Adrenal gland (tissue), 12 donors: ENCODE results near the gene ARL5C. TPM values are rescaled to one million over a fixed set of nuclear protein-coding genes. Genes with fewer than 3 reads are reported as not detected.

Experiments
- DNase-seq, 7 donors: peaks; one replicate each; pipeline ENCODE4 v3.0.0-alpha.2; 2019 to 2020
- H3K27ac ChIP-seq, 5 donors: fragments of 200-600 bp; sonication (generic) in 4 of 5; 1 replicate in 3 of 5; 2 replicates in 2 of 5; pipeline versions ENCODE4 v1.5.1 to v1.8.0; 2016 to 2020; ENCODE audit warnings: mild to moderate bottlenecking in 1 of 5
- H3K27me3 ChIP-seq: fragments of 200-600 bp; 2 replicates; pipeline ENCODE4 v1.8.0; 2021
- H3K36me3 ChIP-seq, 2 donors: fragments of 200-600 bp; replicated peaks in 1 of 2; 1 replicate in 1 of 2; 2 replicates in 1 of 2; pipeline versions ENCODE4 v1.5.1 to v1.8.0; 2018 to 2022
- H3K4me1 ChIP-seq, 2 donors: fragments of 200-600 bp; replicated peaks in 1 of 2; 1 replicate in 1 of 2; 2 replicates in 1 of 2; pipeline versions ENCODE4 v1.5.1 to v1.8.0; 2018 to 2021
- H3K4me3 ChIP-seq, 4 donors: fragments of 200-600 bp; sonication (generic) in 3 of 4; one replicate each; pipeline ENCODE4 v1.5.1; 2016 to 2018
- H3K9me3 ChIP-seq, 3 donors: fragments of 200-600 bp; sonication (generic) in 1 of 3; replicated peaks in 1 of 3; 1 replicate in 2 of 3; 2 replicates in 1 of 3; pipeline versions ENCODE4 v1.5.1 to v1.8.0; 2016 to 2021
- CTCF ChIP-seq, 6 experiments: fragments of 450-650 bp in 4 of 6; fragments of 200-600 bp in 2 of 6; sonication (generic) in 1 of 6; IDR thresholded peaks; 1 replicate in 5 of 6; 2 replicates in 1 of 6; pipeline versions ENCODE4 v1.5.1 to v1.8.0; 2016 to 2021; ENCODE audit warnings: antibody characterized with exemption in 6 of 6, mild to moderate bottlenecking in 2 of 6, moderate library complexity in 1 of 6
- POLR2A ChIP-seq, 2 donors: fragments of 450-650 bp; IDR thresholded peaks; one replicate each; pipeline ENCODE4 v1.6.1; 2017; ENCODE audit warnings: antibody characterized with exemption in 2 of 2, mild to moderate bottlenecking in 2 of 2, moderate library complexity in 1 of 2
- WGBS, 4 donors: extraction: QIAGEN DNeasy Blood & Tissue Kit in 2 of 4; methylation state at CpG; one replicate each; pipeline versions ENCODE4 v1.1.5 to v1.1.7; 2013 to 2017; 5-methylcytosine and 5-hydroxymethylcytosine counted together
- intact Hi-C, 2 donors: fragments of 100-400 bp; cut with DNase I; formaldehyde crosslinking; loops; one replicate each; pipeline versions ENCODE4 v1.14.1 to v1.15.0; 2022 to 2023
- polyA plus RNA-seq, 3 donors: library from polyadenylated mRNA; stranded (reverse); fragments of 200-250 nt in 2 of 3; fragments of 350-450 nt in 1 of 3; fragmentation: Illumina TruSeq in 1 of 3; extraction: RNeasy Lipid Tissue Mini Kit (QIAGEN cat#74804) in 1 of 3; gene quantifications; one replicate each; pipeline ENCODE4 v1.2.3, GENCODE V29; 2013 to 2014
- total RNA-seq, 9 donors: library from RNA; depleted of rRNA in 4 of 9; stranded (reverse); fragments of >200 nt in 4 of 9; fragments of 120-200 nt in 1 of 9; fragmentation: NEBNext Ultra II Directional in 1 of 9; extraction: Animal tissue kit (Norgen Biotek cat#: 25700) in 1 of 9; gene quantifications; one replicate each; pipeline versions ENCODE4 v1.1.0 to v1.2.4, GENCODE V29; 2013 to 2023
- donor health status: healthy with polysubstance abuse.
- donor health status: Bipolar disorder and iron deficiency.
- donor health status: DM: yes; HTN: yes; CAD: no.
- donor health status: DM: no; HTN: no; CAD: no.
- donor health status: DM: no; HTN: no; CAD: no.
- donor health status: DM: yes; HTN: yes; CAD: no.

Gene ARL5C
- total and polyA plus RNA-seq, 12 donors = not detected

- Histone ChIP-seq H3K4me3 (no peak overlapping the region), H3K9me3 (no peaks in the 10 kb centered on the region), H3K27me3 (no peaks in the 10 kb centered on the region), H3K27ac (no peak overlapping the region), H3K36me3 (peaks cover 0 to 10% of the 10 kb centered on the region in 2 donors), H3K4me1 (no peaks in the 10 kb centered on the region)
- WGBS, 4 donors = 39 to 56% (median 55%) methylated on average over 9 to 10 of the region's 10 CpGs
- no peak for DNase-seq
- intact Hi-C loops = no loop called here
- TF ChIP-seq CTCF (IDR thresholded peaks at IDR 0.05) = no peak
- TF ChIP-seq POLR2A (IDR thresholded peaks at IDR 0.05) = no peak
These were observed 7.7 kb upstream of the ARL5C start for GRCh38 chr17:39173526-39174274.

GRCh38 chr17:39173080-39173479, 7.1 kb upstream of the ARL5C start:
- H3K4me3 ChIP-seq = no peak overlapping the region
- H3K27me3 ChIP-seq = no peaks in the 10 kb centered on the region
- no peak overlapping the region for H3K27ac ChIP-seq
- TF ChIP-seq CTCF (IDR thresholded peaks at IDR 0.05) = no peak
- no peak for TF ChIP-seq POLR2A (IDR thresholded peaks at IDR 0.05)
- no peaks in the 10 kb centered on the region for H3K4me1 ChIP-seq
- intact Hi-C loops = no loop called here
- no peaks in the 10 kb centered on the region for H3K9me3 ChIP-seq
- no peak for DNase-seq
- H3K36me3 ChIP-seq = peaks cover 0 to 10% of the 10 kb centered on the region in 2 donors
- 66 to 72% (median 70%) methylated on average over 5 of the region's 5 CpGs for WGBS, 4 donors

- Histone ChIP-seq H3K27me3 (no peaks in the 10 kb centered on the region), H3K36me3 (peaks cover 0 to 3% of the 10 kb centered on the region in 2 donors), H3K4me3 (no peak overlapping the region), H3K27ac (no peak overlapping the region), H3K4me1 (no peaks in the 10 kb centered on the region), H3K9me3 (no peaks in the 10 kb centered on the region)
- DNase-seq = no peak
- TF ChIP-seq POLR2A (IDR thresholded peaks at IDR 0.05) (no peak), CTCF (IDR thresholded peaks at IDR 0.05) (no peak)
- intact Hi-C loops = no loop called here
- WGBS, 4 donors = 71 to 82% (median 80%) methylated on average over 5 of the region's 5 CpGs
These were observed 6.0 kb upstream of the ARL5C start for GRCh38 chr17:39171933-39172332.

GRCh38 chr17:39170558-39170957, 4.6 kb upstream of the ARL5C start:
- Histone ChIP-seq H3K36me3 (no peaks in the 10 kb centered on the region), H3K4me3 (no peak overlapping the region), H3K9me3 (no peaks in the 10 kb centered on the region), H3K27me3 (peaks cover 3% of the 10 kb centered on the region), H3K27ac (no peak overlapping the region), H3K4me1 (no peaks in the 10 kb centered on the region)
- WGBS, 4 donors = 68 to 81% (median 73%) methylated on average over 6 of the region's 6 CpGs
- no peak for DNase-seq
- intact Hi-C loops = no loop called here
- no peak for TF ChIP-seq POLR2A (IDR thresholded peaks at IDR 0.05)
- no peak for TF ChIP-seq CTCF (IDR thresholded peaks at IDR 0.05)
